Renal cortical epithelial cell (primary cell): Measurements from ENCODE around the gene ALKBH4. TPM values are rescaled to one million over a fixed set of nuclear protein-coding genes. Genes with fewer than 3 reads are reported as not detected.
A peak's percentile ranks its signal among the peaks of the same experiment; 100 is the strongest.

Experiments
- DNase-seq: peaks from one replicate; pipeline ENCODE4 v3.0.0-alpha.2; 2011; ENCODE audit warnings: low read depth
- total RNA-seq: library from RNA; depleted of rRNA; stranded (reverse); fragments of >200 nt; gene quantifications from 2 replicates; pipeline ENCODE4 v1.2.3, GENCODE V29; 2014

ALKBH4 gene
- total RNA-seq, 1 donor from 2014 or later, result 26.6 TPM

DNA sequence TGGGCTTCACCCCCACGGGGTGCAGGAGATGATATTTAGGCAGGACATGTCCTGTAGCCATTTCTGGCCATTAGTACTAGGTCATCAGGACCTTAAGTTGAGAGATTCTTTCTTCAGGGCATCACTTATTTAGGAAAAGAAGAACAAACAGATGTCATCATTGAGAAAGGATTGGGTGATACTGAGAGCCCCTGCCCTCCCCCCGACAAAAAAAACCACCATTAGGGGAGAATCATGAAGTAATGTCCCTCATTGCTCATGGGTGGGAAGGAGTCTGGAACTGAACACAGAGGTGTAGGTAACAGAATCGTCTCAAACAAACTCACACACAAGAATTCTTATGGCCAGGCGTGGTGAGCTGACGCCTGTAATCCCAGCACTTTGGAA lies 37.7 kb downstream of the ALKBH4 start:
- no peak for DNase-seq

- no peak for DNase-seq
Observed at GRCh38 chr7:102426268-102427018, 38.2 kb downstream of the ALKBH4 start.

- no peak for DNase-seq
Observed at GRCh38 chr7:102425639-102426267, 38.9 kb downstream of the ALKBH4 start.

DNA sequence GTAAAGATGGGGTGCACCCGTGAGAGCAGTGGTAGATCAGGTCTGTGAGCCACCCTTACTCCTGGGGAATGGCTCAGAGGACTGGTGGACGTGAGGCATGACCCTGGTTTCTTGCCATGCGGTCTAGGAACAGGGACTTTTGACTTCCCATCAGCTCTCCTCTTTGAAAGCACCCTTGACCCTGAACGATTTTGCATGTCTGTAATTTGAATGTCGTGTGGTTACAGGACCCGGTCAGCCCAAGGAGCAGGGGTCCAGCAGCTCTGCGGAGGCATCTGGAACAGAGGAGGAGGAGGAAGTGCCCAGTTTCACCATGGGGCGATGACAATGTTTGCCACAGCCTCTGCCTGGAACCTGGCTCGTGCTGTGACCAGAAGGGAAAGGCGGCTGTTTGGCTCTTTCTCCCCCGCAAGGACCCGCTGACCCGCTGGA lies 39.9 kb downstream of the ALKBH4 start:
- no peak for DNase-seq

DNA sequence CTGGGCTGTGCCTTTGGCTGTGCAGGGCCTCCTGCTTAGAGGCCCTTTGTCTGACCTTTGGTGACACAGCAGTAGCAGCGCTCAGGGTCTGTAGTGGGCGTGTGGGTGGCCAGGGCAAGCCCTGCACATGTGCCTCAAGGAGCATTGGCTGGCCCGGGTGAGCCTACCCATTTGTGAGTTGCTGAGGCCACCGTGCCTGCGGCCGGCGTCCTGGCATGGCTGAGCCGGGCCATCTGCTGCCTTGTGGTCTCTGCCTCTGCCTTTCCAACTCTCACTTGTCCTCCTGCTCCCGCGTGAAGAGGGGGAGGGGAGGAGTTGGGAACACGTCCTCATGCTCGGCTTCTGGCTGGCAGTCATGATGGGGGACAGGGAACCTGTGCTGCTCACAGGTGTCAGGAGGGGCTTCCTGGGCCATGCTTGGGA lies 40.5 kb downstream of the ALKBH4 start:
- DNase-seq, result no peak

- no peak for DNase-seq
Observed at GRCh38 chr7:102421706-102422240, 42.9 kb downstream of the ALKBH4 start.

DNA sequence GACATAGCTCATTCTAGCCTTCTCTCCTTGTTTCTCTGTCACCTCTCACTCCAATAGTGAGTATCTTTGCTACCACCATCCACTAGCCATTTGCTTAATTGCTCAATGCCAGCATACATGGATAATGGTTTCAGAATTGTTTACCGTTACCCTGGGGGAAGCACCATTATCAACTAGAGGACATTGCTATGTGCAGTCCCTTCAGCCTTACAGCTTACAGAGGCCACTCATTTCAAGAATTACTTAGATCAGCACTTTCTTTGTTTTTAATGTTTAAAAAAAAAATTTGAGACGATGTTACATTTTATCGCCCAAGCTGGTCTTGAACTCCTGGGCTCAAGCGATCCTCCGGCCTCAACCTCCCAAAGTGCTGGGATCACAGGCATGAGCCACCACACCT lies 46.1 kb downstream of the ALKBH4 start:
- DNase-seq, result no peak

DNA sequence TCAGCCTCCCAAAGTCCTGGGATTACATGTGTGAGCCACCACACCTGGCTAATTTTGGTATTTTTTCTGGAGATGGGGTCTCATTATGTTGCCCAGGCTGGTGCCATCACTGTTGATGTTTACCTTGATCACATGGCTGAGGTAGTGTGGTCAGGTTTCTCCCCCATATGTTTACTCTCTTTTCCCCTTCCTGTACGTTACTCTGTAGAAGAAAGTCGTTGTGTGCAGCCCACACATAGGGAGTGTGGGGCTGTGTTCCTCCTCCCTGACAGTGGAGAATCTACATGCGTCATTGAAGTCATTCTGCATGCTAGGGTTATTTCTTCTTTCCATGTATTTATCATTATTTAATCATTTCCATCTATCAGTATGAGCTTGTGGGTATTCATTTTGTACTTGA lies 47.6 kb downstream of the ALKBH4 start:
- no peak for DNase-seq

DNA sequence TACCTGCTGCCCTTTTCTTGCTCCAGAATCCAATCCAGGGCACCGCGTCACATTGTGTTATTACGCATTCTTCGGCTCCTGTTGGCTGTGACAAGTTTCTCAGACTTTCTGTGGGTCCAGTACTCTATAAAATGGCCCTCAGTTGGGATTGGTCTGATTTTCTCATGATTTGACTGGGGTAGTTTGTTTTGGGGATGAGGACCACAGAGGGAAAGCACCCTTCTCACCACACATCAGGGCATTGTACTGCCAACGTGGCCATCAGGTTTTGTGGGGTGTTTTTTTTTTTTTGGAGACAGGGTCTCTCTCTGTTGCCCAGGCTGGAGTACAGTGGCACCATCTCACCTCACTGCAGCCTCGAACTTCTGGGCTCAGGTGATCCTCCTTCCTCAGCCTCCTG lies 48.3 kb downstream of the ALKBH4 start:
- DNase-seq, result no peak

- no peak for DNase-seq
Observed at GRCh38 chr7:102415685-102416225, 48.9 kb downstream of the ALKBH4 start.

GRCh38 chr7:102413611-102414010 lies 51.1 kb downstream of the ALKBH4 start:
- DNase-seq, result no peak

- no peak for DNase-seq
Observed at GRCh38 chr7:102413091-102413490, 51.6 kb downstream of the ALKBH4 start.

DNA sequence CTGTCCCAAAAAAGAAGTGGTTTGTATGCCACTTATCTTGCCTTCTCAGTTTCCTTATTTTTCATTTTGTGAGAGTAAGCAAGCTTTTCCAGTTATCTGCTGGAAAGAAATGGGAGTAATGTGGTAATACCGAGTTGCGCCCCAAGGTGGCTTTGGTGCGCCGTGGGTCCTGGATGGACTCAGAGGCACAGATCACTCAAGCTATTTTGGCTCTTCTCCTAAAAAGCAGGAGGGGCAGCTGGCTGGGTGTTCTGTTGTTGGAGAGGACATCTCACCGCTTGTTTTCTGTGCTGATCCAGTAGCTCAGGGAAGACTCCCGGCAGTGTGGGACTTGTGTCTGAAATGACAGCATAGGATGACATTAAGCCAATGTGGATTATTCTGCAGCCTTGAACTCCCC lies 52.1 kb downstream of the ALKBH4 start:
- DNase-seq, result no peak

DNA sequence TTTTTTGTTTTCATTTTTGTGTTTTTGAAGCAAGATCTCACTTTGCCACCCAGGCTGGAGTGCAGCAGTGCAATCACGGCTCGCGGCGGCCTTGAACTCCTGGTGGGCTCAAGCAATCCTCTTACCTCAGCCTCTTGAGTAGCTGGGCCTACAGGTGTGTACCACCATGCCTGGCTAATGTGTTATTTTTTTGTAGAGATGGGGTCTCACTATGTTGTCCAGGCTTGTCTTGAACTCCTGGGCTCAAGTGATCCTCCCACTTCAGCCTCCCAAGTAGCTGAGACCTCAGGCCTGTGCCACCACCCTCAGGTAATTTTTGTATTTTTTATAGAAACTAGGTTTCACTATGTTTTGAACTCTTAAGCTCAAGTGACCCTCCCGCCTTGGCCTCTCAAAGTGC lies 53.7 kb downstream of the ALKBH4 start:
- DNase-seq, result no peak

- peak; percentile 35 for DNase-seq
Observed at GRCh38 chr7:102410123-102410522, 54.5 kb downstream of the ALKBH4 start.

DNA sequence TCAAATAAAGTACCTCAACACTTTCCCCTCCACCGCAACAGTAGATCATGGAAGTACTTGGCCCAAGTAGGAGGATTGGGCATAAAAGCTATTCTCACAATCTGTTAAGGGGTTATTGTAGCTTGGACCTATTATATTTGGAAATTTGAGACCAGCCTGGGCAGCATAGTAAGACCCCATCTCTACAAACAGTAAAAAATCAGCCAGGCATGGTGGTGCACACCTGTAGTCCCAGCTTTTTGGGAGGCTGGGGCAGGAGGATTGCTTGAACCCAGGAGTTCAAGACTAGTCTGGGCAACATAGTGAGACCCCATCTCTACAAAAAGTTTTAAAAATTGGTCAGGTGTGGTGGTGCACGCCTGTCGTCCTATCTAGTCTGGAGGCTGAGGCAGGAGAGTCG lies 55.3 kb downstream of the ALKBH4 start:
- DNase-seq, result no peak

- peak; percentile 14 for DNase-seq
Observed at GRCh38 chr7:102408530-102408929, 56.1 kb downstream of the ALKBH4 start.

GRCh38 chr7:102407910-102408309 lies 56.8 kb downstream of the ALKBH4 start:
- no peak for DNase-seq

Other genes starting within 250 kb of the ALKBH4 start
- gene SH2B2, start 178.0 kb downstream of the ALKBH4 start, total RNA-seq, result 6.3 and 15.0 TPM in 2 replicates
- not detected in 2 replicates for gene SPDYE6, start 108.4 kb downstream of the ALKBH4 start, total RNA-seq
- gene PRKRIP1, start 68.5 kb downstream of the ALKBH4 start, total RNA-seq, result 25.4 and 26.1 TPM in 2 replicates
- gene ORAI2, start 31.3 kb downstream of the ALKBH4 start, total RNA-seq, result 43.2 and 138 TPM in 2 replicates
- gene LRWD1, start 121 bp upstream of the ALKBH4 start, total RNA-seq, result 26.2 and 29.5 TPM in 2 replicates
- gene POLR2J, start 14.1 kb upstream of the ALKBH4 start, total RNA-seq, result 12.0 and 17.4 TPM in 2 replicates
- 0.85 and 0.87 TPM in 2 replicates for gene RASA4B, start 52.9 kb upstream of the ALKBH4 start, total RNA-seq
- 5.5 TPM in 1 of 2 replicates, not detected in the other for gene UPK3BL2, start 78.8 kb upstream of the ALKBH4 start, total RNA-seq
- 0.10 TPM in 1 of 2 replicates, not detected in the other for gene SPDYE2, start 86.4 kb upstream of the ALKBH4 start, total RNA-seq
- 3.8 and 32.7 TPM in 2 replicates for gene POLR2J3, start 107.7 kb upstream of the ALKBH4 start, total RNA-seq
- gene RASA4, start 151.9 kb upstream of the ALKBH4 start, total RNA-seq, result 1.0 and 5.0 TPM in 2 replicates
- 3.6 and 7.7 TPM in 2 replicates for gene UPK3BL1, start 177.9 kb upstream of the ALKBH4 start, total RNA-seq
- not detected in 2 replicates for gene SPDYE2B, start 185.5 kb upstream of the ALKBH4 start, total RNA-seq
- 0.35 and 4.0 TPM in 2 replicates for gene POLR2J2, start 206.8 kb upstream of the ALKBH4 start, total RNA-seq